SU-DHL-6 (cell line): Measurements from ENCODE around the gene GREB1L.

Experiments used
- H2AFZ ChIP-seq: fragments of 200-600 bp; sonication (generic); 2 replicates; pipeline ENCODE4 v1.6.1; 2014; ENCODE audit warnings: low read depth, mild to moderate bottlenecking, moderate library complexity, mixed read lengths, antibody characterized with exemption, low read length; ENCODE audit not compliant: severe bottlenecking
- H3F3A ChIP-seq: fragments of 200-600 bp; shearing (Covaris generic); 2 replicates; pipeline ENCODE4 v1.6.0; 2016; ENCODE audit warnings: antibody characterized with exemption, mild to moderate bottlenecking; ENCODE audit not compliant: insufficient read depth
- H3K27ac ChIP-seq: fragments of 200-600 bp; sonication (generic); 2 replicates; pipeline ENCODE4 v1.5.1; 2016; ENCODE audit warnings: low read depth, mild to moderate bottlenecking, low read length, moderate library complexity, mixed read lengths
- H3K27me3 ChIP-seq: fragments of 200-600 bp; sonication (generic), shearing (Covaris generic); 2 replicates; pipeline ENCODE4 v1.6.0; 2014; ENCODE audit warnings: mild to moderate bottlenecking, low read length
- H3K36me3 ChIP-seq: fragments of 200-600 bp; sonication (generic); 2 replicates; pipeline ENCODE4 v1.6.1; 2014; ENCODE audit warnings: mild to moderate bottlenecking, low read length, mixed read lengths
- H3K4me2 ChIP-seq: fragments of 300-600, 200-600 bp; shearing (Covaris generic), sonication (generic); 2 replicates; pipeline ENCODE4 v1.6.0; 2014; ENCODE audit warnings: low read length, low read depth, mild to moderate bottlenecking; ENCODE audit not compliant: poor library complexity, severe bottlenecking
- H3K4me3 ChIP-seq: fragments of 200-600 bp; sonication (generic); 2 replicates; pipeline ENCODE4 v1.5.1; 2014; ENCODE audit warnings: antibody characterized with exemption, low read length, mild to moderate bottlenecking, mixed read lengths; ENCODE audit not compliant: insufficient read depth, poor library complexity, severe bottlenecking
- H3K79me2 ChIP-seq: fragments of 200-600 bp; sonication (generic); 2 replicates; pipeline ENCODE4 v1.6.1; 2014; ENCODE audit warnings: mild to moderate bottlenecking, low read length, moderate library complexity; ENCODE audit not compliant: insufficient read depth
- H3K9ac ChIP-seq: fragments of 200-600 bp; sonication (generic); 2 replicates; pipeline ENCODE4 v1.7.0; 2014; ENCODE audit warnings: mild to moderate bottlenecking, low read length
- H3K9me2 ChIP-seq: fragments of 200-600 bp; sonication (generic); replicated peaks from 2 replicates; pipeline ENCODE4 v1.6.1; 2014; ENCODE audit warnings: low read length; ENCODE audit not compliant: insufficient read depth
- H3K9me3 ChIP-seq: fragments of 200-600 bp; sonication (generic); 2 replicates; pipeline ENCODE4 v1.6.1; 2014; ENCODE audit warnings: low read length, mixed read lengths; ENCODE audit not compliant: insufficient read depth
- H4K20me1 ChIP-seq: fragments of 200-600 bp; sonication (generic); 2 replicates; pipeline ENCODE4 v1.6.1; 2014; ENCODE audit warnings: low read depth, mild to moderate bottlenecking, antibody characterized with exemption, low read length, moderate library complexity, mixed read lengths
- CTCF ChIP-seq: fragments of 200-600 bp; sonication (generic); IDR thresholded peaks from one replicate; pipeline ENCODE4 v1.5.1; 2017; ENCODE audit warnings: antibody characterized with exemption, mild to moderate bottlenecking, low read length, moderate library complexity; ENCODE audit not compliant: insufficient read depth, poor library complexity, severe bottlenecking
- EZH2phosphoT487 ChIP-seq: fragments of 200-600 bp; sonication (generic), shearing (Covaris generic); conservative IDR thresholded peaks from 2 replicates; pipeline ENCODE4 v1.6.1; 2018; ENCODE audit warnings: mild to moderate bottlenecking, antibody characterized with exemption, low read length, moderate library complexity, mixed read lengths

GREB1L gene

GRCh38 chr18:21327101-21327500 lies 85.1 kb downstream of the GREB1L start:
- Histone ChIP-seq H3K9me3 (no peaks in the 10 kb centered on the region), H3K27me3 (peaks cover 3% of the 10 kb centered on the region; the same call in 1 of the 2 replicates), H3K9ac (no peak overlapping the region), H3K4me2 (no peak overlapping the region), H4K20me1 (no peaks in the 10 kb centered on the region), H3K79me2 (no peaks in the 10 kb centered on the region), H2AFZ (no peak overlapping the region), H3K4me3 (no peak overlapping the region), H3K9me2 (no peaks in the 10 kb centered on the region), H3K36me3 (no peaks in the 10 kb centered on the region), H3F3A (no peaks in the 10 kb centered on the region), H3K27ac (no peak overlapping the region)
- TF ChIP-seq EZH2phosphoT487 (no peak), CTCF (no peak)

GRCh38 chr18:21330122-21330701 lies 88.2 kb downstream of the GREB1L start:
- H3K36me3 ChIP-seq, result no peaks in the 10 kb centered on the region
- H3F3A ChIP-seq, result no peaks in the 10 kb centered on the region
- H3K27me3 ChIP-seq, result peaks cover 5% of the 10 kb centered on the region; the same call in 1 of the 2 replicates
- H4K20me1 ChIP-seq, result no peaks in the 10 kb centered on the region
- no peak overlapping the region for H3K4me2 ChIP-seq
- no peak overlapping the region for H2AFZ ChIP-seq
- no peaks in the 10 kb centered on the region for H3K9me2 ChIP-seq
- H3K27ac ChIP-seq, result no peak overlapping the region
- no peak overlapping the region for H3K9ac ChIP-seq
- TF ChIP-seq EZH2phosphoT487, result no peak
- no peak for TF ChIP-seq CTCF
- H3K79me2 ChIP-seq, result no peaks in the 10 kb centered on the region
- H3K4me3 ChIP-seq, result no peak overlapping the region
- no peaks in the 10 kb centered on the region for H3K9me3 ChIP-seq

GRCh38 chr18:21331065-21331464 lies 89.0 kb downstream of the GREB1L start:
- H3K36me3 ChIP-seq, result no peaks in the 10 kb centered on the region
- H3K27me3 ChIP-seq, result peaks cover 3% of the 10 kb centered on the region; the same call in 1 of the 2 replicates
- TF ChIP-seq CTCF (no peak), EZH2phosphoT487 (no peak)
- no peaks in the 10 kb centered on the region for H3F3A ChIP-seq
- H3K79me2 ChIP-seq, result no peaks in the 10 kb centered on the region
- no peak overlapping the region for H3K9ac ChIP-seq
- no peak overlapping the region for H2AFZ ChIP-seq
- no peaks in the 10 kb centered on the region for H3K9me3 ChIP-seq
- no peak overlapping the region for H3K4me2 ChIP-seq
- no peak overlapping the region for H3K4me3 ChIP-seq
- no peak overlapping the region for H3K27ac ChIP-seq
- H4K20me1 ChIP-seq, result no peaks in the 10 kb centered on the region
- no peaks in the 10 kb centered on the region for H3K9me2 ChIP-seq
